ENCODE measurements around the gene TRAF3IP3.

Gene TRAF3IP3

DNA sequence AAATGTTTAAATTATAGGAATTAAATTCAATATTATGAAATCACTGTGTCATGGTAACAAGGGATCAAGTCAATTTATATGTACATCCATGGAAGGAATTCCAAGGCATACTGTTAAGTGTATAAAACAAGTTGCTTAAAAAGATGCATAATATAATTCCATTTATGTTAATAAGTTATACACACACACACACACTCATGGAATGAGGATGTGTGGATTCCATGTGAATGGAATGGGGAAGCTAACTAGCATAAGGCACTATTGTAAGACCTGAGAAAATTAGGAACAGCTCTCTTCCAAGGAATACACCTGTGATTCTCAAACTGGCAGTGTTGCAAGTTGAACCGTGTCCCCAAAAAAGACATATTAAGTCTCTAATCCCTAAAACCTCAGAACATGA, 17.6 kb upstream of the TRAF3IP3 start:
- no peak for DNase-seq (ENCODE audit: low read depth in 2 of 2)

DNA sequence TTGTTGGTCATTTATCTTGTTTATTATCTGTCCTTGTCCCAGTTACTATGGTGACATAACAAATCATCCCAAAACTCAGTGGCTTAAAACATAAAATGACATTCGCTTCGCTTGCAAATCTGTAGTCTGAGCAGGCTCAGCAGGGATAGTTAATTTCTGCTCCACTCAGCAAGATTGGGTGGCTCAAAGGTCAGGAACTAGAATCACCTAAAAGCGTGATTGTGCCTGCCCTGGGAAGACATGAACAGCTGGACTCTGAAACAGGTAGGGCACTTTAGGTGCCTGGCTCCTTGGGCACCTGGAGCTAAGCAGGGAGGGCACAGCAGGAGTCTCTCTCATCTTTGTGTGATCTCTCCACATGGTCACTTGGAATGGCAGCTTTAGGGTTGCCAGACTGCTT, 14.7 kb upstream of the TRAF3IP3 start:
- no peak for DNase-seq (ENCODE audit: low read depth in 2 of 2)

DNA sequence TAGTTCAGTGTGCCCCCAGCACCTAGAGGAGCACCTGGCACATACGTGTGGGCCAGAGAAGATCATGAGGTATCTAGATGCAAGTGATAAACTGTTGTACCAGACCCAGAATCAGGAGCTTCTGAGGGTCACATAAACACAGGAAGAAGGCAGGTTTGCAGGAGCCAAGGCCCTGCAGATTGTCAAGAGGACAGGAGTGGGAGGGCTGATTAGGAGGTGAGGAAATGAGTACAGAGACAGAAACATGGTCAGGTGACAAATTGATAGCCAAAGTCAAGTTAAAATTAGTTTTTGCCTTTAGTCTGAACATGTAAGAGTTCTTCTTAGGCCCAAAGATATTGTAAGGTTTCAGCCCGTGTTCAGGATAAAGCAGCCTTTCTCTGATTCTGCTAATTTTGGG, 14.0 kb upstream of the TRAF3IP3 start:
- no peak for DNase-seq (ENCODE audit: low read depth in 2 of 2)

DNA sequence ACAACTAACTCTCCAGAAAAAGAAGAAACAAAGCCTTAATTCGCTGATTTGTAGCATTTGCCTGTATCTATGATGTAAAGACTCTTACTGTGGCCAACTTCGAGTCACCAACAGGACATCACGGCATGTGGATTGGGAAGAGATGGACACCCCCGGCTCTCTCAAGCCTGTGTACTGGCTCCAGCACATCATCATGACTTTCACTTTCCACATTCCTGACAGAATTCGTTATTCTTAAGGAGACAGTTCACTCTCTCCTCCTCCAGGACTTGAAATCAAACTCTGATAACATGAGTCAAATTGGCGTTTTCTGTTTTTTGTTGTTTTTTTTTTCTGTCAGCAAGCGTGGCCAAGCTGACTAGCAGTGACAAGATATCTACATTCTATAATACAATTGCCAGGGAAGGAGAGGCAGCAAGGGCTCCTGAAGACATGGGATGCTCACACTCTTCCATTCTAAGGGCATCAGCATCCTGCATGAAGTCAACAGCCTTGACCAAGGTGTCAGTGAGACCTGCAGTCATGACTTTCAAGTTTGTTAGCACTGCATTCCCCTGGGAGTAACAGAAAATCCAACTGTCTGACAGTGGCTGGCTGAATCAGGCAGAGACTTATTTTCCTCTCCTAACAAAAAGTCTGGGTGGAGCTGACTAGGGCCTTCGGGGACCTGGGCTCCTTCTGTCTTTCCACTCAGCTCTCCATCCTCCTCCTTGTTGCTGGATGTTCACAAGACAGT, 13.3 kb upstream of the TRAF3IP3 start:
- no peak for DNase-seq (ENCODE audit: low read depth in 2 of 2)

DNA sequence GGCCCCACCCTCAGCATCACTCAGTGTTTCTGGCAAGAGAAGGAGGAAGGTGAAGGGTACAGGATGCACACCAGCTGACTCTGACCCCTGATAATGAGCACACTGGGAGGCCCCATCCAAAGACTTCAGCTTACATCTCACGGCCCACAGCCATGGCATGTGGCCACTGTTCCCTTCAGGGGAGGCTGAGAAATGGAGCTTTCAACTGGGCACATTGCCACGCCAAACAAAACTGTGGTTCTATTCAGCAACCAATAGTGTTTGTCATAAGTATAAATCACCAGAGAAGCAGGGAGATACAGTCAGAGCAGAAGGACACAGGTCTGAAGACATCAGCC, 12.7 kb upstream of the TRAF3IP3 start:
- DNase-seq (ENCODE audit: low read depth in 2 of 2): no peak

DNA sequence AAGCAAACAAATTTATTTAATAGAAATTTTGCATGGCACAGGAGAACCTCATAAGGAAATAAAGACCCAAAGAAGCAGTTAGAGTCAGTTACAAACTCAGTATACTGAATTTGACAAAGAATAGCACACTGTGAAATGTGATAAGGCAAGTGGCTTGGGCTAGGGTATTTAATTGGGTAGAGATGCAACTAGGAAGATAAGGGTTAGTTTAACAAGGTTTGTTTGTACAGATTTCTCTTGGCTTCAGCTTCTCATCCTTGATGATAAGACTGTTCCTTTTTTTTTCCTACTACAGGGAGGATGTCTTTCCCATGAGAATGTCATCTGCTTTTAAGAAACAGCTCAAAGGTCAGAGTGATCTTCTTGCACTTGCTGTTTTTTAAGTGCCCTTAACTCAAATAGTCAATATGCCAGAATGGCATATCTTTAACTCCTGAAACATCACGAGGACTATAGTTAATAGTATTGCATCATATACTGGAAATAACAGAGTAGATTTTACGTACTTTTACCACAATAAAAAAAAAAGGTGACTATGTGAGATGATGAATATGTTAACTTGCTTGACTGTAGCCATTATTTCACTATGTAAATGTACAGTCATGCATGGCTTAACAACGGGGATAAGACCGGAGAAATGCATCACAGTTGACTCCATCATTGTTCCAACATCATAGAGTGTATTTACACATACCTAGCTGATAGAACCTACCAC, 9.2 kb upstream of the TRAF3IP3 start:
- no peak for DNase-seq (ENCODE audit: low read depth in 2 of 2)

DNA sequence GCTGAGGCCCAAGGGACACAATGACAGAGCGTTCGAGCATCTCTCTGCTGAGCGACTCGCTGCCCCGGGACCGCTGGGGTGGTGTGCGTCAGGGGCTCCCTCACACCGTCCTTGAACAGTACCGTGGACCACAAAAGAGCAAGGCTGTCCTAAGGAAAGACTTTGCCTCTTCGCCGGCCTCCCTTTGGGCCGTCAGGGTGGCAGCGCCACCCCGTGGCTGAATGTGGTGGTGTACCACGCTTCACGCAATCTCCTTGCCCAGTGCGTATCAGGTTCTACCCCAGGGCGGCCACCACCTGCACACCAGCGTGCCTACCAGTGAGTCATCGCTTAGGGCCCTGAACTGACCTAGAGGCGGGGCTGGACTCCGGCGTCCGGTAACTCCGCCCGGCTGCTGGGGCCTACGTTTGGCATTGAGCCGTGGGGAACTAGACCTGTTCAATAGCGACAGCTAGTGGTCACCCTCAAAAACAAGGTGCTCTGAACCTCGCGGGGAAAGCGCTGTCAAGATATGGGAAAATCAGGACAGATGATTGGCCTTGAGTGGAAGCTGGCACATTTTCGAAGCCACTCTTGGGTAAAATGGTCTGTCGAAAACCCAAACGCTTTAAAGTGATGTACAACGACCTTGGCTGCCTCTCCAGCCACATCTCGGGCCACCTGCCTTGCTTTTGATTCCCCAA, 8.1 kb upstream of the TRAF3IP3 start:
- peak; percentile 72 to 90 for DNase-seq (ENCODE audit: low read depth in 2 of 2)

DNA sequence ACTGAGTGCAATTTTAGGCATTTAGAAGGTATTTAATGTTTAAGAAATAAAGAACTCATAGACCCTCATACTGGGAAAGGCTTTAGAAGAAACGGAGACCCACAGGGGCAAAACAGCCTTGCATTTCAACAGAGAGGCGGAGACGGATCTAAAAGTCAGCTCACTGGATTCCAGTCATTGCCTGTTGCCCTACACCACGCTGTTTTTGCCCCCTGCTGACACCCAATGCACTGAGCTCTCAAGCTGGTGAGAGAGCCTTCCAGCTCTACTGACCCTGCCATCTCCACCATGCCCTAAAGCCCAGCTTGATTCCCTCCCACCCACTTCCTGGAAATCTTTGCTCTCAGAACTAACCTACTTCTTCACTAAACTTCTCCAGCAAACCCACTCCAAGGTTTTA, 7.2 kb upstream of the TRAF3IP3 start:
- no peak for DNase-seq (ENCODE audit: low read depth in 2 of 2)

DNA sequence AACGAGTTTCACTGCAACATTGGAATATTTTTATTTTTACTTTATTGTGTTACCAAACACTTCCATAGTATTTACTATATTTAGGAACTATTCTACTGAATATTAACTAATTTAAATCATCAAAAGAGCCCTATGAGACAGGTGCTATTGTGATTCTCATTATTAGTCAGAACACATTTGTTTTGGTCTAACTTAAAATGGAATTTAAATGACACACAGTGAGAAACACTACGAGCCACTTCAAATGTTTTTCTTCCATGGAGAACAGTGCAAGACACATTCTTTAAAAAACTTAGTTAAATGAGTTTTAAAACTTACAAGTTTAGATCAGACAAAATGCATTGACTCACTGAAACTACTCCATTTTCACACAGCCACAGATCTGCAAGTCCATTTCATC, 6.6 kb upstream of the TRAF3IP3 start:
- no peak for DNase-seq (ENCODE audit: low read depth in 2 of 2)

DNA sequence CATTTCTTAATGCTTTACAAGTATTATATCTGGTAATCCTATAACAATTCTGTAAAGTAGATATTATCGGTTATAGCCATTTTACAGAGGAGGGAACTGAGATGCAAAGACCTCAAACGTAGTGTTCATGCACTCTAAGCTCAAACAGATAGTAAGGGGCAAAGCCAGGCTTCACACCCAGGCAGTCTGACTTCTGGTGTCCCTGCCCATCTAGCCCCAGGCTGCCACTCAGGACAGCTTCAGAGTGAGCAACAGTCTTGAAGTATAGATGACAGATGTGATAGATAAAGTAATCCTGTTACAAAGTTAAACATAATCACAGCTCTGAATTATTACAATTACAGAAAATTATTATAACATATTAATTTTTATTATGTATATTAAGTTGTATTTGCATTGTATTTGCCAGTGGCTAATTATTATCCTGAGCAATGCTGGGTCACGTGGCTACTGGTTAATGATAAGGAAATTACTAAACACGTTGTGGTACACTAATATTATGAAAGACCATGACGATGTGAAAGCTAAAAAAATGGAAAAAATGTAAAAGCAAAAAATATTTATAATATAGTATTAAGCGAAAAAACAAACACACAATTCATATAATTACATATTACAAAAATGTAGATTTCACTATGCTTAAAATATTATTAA, 6.1 kb upstream of the TRAF3IP3 start:
- DNase-seq (ENCODE audit: low read depth in 2 of 2): no peak

DNA sequence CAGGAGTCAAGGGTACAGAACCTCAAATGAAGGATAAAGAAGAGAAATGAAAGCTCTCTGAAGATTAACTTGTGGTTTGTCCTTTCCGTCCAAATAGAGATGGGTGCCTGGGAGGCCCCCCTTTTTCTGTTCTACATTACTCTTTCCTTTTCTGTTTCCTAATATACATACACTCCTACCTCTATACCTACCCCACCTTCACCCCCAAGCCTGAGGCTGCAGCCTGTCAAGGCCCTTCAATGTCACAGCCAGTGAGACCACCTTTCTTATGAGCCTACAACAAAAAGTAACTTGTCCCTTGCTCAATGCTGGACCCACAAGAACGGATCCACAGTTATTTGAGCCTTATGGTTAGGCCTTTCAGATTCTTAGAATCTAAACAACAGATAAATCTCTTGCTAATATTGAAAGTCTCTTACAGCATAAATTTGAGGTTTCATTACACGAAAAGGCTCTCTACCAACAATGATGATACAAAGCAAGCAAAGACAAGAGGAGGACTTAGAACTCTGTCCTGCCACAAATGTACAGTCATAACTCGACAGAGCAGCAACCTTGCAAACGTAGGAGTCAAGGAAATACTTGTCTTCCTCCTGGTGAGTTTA, 4.1 kb upstream of the TRAF3IP3 start:
- DNase-seq (ENCODE audit: low read depth in 2 of 2): no peak

DNA sequence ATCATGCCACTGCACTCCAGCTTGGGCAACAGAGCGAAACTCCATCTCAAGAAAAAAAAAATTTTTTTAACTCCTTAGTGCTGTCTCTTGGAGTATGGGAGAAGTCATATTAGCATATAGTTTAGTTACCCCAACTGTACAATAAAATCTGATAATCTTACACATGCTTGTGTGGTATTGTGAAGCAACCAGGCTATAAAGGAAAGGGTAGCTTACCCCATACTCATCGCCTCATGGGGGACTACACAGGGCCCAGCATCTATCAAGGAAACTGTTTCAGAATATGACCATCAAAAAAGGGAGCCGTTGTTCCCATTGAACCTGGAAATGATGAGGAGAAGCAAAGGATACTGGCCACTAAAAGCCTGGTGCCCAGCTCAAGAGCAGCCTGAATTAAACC, 3.0 kb upstream of the TRAF3IP3 start:
- DNase-seq (ENCODE audit: low read depth in 2 of 2): no peak

DNA sequence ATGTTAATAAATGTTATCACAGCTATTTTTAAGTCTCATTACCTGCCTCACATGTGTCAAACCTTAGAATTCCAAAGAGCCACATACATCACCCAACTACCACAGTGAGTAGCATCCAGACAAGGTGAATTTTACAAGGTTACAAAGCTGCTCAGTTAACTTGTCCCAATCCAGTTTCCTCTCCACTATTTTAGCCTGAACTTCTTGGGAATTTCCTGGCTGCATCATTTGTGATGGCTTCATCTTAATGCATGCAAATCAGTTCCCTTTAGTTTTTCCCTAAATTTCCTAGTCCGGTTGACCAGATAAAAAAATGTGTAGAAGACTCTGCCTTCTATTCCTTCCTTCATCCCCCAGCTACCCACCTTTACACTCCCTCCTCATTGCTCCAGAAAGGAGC, 597 bp upstream of the TRAF3IP3 start:
- no peak for DNase-seq (ENCODE audit: low read depth in 2 of 2)

DNA sequence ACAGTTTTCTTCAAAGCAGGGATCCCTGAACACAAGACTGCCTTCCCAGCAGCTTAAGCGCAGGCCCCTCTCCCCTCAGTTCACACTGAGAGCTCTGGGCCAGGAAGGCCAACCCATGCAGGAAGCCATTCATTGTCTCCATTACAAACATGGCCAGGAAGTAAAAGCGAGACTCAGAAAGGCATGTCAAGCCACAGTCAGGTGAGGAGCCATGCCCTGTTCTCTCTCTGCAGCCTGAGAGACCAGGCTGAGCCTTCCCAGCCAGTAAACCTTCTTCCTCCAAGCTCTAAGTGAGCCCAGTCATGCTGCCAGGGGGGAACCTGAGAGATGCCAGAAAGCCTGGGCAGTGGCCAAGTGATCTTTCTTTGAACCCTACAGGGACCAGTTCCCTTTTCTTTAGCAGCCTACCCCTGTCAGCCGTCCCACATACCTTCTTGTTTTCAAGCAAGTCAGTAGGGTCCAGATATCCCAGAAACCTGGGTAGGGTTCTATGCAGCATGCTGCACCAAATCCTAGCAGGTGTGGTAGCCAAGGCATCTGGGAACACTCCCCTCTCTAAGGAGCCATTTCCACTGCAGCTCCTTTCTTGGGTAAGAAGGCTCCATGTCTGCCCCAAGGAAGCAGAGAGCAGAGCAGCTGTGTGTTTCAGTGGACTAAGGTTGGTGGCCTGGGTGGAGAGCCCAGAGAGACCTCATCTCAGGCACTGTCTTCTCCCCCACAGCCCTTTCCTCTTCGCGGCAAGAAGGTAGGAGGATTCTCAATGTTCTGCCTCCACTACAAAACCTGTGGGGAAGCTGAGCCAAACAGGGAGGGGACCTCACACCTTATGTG, 977 bp downstream of the TRAF3IP3 start:
- no peak for DNase-seq (ENCODE audit: low read depth in 2 of 2)

DNA sequence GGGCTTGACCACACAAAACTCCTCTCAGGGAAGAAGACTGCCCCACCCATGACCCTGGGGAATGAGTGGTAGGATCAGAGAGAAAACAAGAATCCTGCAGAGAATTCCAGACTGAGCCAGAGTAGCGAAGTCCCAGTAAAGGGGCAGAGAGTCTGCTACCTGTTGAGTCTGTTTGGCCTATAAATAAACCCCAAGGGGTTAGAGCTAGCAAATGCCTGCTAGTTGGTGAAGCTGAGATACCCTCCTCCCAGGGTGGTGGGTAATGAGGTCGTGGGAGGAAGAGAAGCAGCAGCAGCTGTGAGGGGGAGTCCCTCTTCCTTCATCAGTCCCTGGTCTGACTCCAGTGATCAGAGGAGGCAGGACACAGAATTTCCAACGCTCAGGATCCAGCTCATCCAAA, 2.5 kb downstream of the TRAF3IP3 start:
- DNase-seq (ENCODE audit: low read depth in 2 of 2): no peak

DNA sequence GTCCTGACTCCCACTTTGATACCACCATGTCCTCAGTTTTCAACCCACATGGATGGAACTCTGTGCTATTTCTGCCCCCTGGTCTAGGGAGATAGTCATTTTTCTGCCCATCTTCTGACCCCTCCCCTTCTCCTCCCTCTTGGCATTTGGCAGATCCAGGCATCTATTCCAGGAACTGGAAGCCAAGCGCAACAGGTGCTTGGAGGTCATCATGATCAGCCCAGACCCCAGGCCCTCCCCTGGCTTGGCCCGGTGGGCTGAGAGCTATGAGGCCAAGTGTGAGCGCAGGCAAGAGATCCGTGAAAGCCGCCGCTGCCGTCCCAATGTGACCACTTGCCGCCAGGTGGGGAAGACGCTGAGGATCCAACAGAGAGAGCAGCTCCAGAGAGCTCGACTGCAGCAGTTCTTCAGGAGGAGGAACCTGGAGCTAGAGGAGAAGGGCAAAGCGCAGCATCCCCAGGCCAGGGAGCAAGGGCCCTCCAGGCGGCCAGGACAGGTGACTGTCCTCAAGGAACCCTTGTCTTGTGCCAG, 4.0 kb downstream of the TRAF3IP3 start:
- DNase-seq (ENCODE audit: low read depth in 2 of 2): no peak

DNA sequence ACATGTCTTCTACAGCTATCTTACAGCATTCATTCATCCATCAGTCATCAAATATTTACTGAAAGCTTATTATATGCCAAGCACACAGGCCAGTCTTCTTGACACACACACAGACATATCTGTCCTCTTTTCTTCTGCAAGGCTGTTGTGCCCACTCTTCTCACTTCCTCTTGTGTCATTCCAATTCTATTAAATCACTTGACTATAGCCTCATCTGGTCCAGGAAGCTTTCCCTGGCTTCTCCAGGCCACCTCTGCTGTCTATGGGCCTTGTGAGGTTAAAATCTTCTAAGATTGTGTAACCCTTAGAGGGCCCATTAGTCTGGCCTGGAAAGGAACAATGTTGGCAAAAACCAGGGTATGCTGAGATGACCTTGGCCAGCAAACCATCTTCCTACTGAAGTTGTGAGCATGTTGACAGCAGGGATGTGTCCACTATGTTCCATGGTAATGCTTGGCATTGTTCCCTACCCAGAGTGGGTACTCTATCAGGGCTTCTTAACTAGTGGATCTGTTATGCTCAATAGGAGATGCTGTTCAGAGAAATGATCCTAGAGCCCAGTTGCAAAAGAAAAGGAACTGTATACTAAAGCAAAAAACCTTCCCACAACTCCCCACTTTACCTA, 5.3 kb downstream of the TRAF3IP3 start:
- DNase-seq (ENCODE audit: low read depth in 2 of 2): no peak

DNA sequence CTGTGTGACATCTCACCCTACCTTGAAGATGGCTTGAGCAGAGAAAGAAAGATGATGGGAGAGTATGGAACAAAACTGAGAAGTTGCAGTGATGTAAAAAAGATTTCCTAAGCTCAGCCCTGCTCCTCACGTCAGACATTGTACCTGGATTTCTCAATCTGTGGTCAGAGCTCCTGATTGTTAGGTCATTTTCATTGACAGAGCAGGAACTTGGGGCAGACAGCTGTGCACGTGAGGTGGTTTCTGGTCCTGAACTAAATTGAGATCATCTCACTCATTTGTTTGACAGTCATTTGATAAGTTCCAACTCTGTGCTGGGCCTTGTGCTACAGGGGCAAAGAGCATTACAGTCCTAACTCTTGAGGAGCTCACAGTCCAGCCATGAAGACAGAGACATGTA, 10.2 kb downstream of the TRAF3IP3 start:
- no peak for DNase-seq (ENCODE audit: low read depth in 2 of 2)

DNA sequence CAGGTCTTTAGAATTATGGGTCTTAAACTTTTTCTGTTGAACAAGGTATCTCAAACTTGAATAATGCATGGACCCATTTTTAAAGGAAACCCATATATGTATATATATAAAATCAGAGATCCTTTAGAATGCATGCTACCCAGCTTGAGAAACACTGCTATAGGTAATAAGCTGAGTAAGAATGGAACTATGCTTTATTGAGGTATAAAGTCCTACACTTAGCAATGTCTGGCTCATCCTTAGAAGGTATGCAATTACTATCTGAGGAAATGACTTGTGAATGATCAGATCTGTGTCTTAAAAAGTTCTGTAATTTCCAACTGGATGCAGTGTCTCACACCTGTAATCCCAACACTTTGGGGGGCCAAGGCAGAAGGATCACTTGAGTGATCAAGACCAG, 11.2 kb downstream of the TRAF3IP3 start:
- DNase-seq (ENCODE audit: low read depth in 2 of 2): no peak

DNA sequence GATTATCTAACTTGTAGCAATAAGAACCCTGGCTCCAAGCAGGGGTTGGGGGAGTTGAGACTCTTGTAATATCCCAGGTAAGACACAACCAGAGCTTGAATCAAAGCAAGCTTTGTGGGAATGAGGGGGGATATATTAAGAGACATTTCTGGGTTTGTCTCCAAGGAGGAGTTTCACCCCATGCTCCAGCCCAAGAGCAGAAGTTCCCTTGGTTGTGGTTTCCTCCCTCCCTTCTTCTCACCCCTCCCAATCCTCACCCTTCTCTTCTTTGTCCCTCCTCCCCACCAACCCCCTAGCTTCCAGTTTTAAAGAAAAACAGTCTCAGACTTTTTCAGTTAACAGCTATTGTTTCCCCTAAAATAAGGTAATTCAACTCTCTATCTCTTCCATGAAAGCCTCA, 11.9 kb downstream of the TRAF3IP3 start:
- no peak for DNase-seq (ENCODE audit: low read depth in 2 of 2)

DNA sequence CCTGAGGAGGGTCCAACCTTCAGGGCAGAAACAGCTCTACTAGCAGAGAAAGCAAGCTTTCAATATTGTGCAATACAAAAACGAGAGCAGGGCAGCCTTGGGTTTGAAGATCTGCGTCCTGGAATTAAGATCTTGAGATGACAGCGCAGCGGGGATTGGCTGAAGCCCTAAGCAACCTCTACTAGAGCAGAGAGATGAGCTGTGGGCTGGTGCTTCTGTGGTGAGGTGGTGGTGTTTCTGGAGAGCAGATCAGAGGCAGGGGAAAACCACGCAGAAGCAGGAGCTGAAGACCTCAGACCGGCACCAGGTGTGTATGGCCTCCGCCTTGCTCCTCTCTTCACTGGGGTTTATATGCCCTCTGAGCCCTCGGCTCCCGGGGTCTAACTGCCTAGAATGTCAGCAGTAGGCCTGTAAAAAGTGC, 12.5 kb downstream of the TRAF3IP3 start:
- DNase-seq (ENCODE audit: low read depth in 2 of 2): peak; percentile 67 to 79
